Endothelial cell of umbilical vein (primary cell): Measurements from ENCODE around the gene RIT2. TPM values are rescaled to one million over a fixed set of nuclear protein-coding genes. Genes with fewer than 3 reads are reported as not detected.

Experiments used
- BruUV-seq: library from RNA; stranded (reverse); fragments of 400-500 nt; replicated peaks from 2 replicates; lab custom pipeline; 2021; lab: Mats Ljungman, UMichigan
- CTCF ChIA-PET: fragments of 300-600, 350-600 bp; sonication (Branson Sonifier 250); formaldehyde crosslinking; loops from one replicate; lab custom pipeline; 2021; ENCODE audit warnings: antibody characterized with exemption, inconsistent platforms; lab: Charles Lee
- POLR2A ChIA-PET: fragments of 300-600, 350-600 bp; sonication (Branson Sonifier 250); formaldehyde crosslinking; loops from one replicate; lab custom pipeline; 2021; ENCODE audit warnings: antibody characterized with exemption, inconsistent platforms; lab: Charles Lee
- DNase-seq: peaks from one replicate; pipeline ENCODE4 v3.0.0-alpha.2; 2011; ENCODE audit warnings: low read depth, low spot score
- FAIRE-seq: peaks from 2 replicates; lab custom pipeline; 2011; peaks lifted over from hg19 to GRCh38; lab: Jason Lieb, UNC
- H2AFZ ChIP-seq: 2 replicates; pipeline ENCODE4 v1.6.0; 2012; ENCODE audit warnings: low read depth, low read length, control low read depth, inconsistent platforms
- H3K27ac ChIP-seq: 2 replicates; pipeline ENCODE4 v1.5.1; 2011; ENCODE audit warnings: low read depth, mild to moderate bottlenecking, control low read depth, low read length, moderate library complexity; ENCODE audit not compliant: insufficient read depth
- H3K27me3 ChIP-seq, 2 experiments: 2 replicates each; pipeline versions ENCODE4 v1.6.0 to v1.6.1; 2011; ENCODE audit warnings: low read length in 2 of 2, mixed read lengths in 1 of 2; ENCODE audit not compliant: control insufficient read depth in 2 of 2, insufficient read depth in 2 of 2
- H3K36me3 ChIP-seq, 2 experiments: 2 replicates in 1 of 2; 3 replicates in 1 of 2; pipeline ENCODE4 v1.5.1; 2011; ENCODE audit warnings: low read length in 2 of 2, mild to moderate bottlenecking in 1 of 2, moderate library complexity in 1 of 2; ENCODE audit not compliant: control insufficient read depth in 2 of 2, insufficient read depth in 2 of 2; ENCODE audit errors: extremely low read depth in 1 of 2
- H3K4me1 ChIP-seq: 3 replicates; pipeline ENCODE4 v1.5.1; 2011; ENCODE audit warnings: mild to moderate bottlenecking, low read length; ENCODE audit not compliant: control insufficient read depth, insufficient read depth; ENCODE audit errors: extremely low read depth
- H3K4me2 ChIP-seq: 2 replicates; pipeline ENCODE4 v1.6.1; 2011; ENCODE audit warnings: low read length, control low read depth, mixed read lengths; ENCODE audit not compliant: insufficient read depth
- H3K4me3 ChIP-seq, 3 experiments: fragments of 200-600 bp in 1 of 3; sonication (generic), shearing (Covaris generic) in 1 of 3; replicated peaks in 1 of 3; 2 replicates each; pipeline ENCODE4 v1.5.1; 2011 to 2016; ENCODE audit warnings: control low read depth in 3 of 3, low read length in 3 of 3, mild to moderate bottlenecking in 2 of 3, inconsistent platforms in 1 of 3, low read depth in 1 of 3, moderate library complexity in 1 of 3; ENCODE audit not compliant: insufficient read depth in 1 of 3
- H3K79me2 ChIP-seq: 2 replicates; pipeline ENCODE4 v1.6.0; 2012; ENCODE audit warnings: low read length, inconsistent platforms; ENCODE audit not compliant: control insufficient read depth, insufficient read depth
- H3K9ac ChIP-seq: replicated peaks from 2 replicates; pipeline ENCODE3; 2011; ENCODE audit warnings: low read length, control low read depth; ENCODE audit not compliant: insufficient read depth; ENCODE audit errors: extremely low read depth
- H3K9me1 ChIP-seq: replicated peaks from 3 replicates; pipeline ENCODE4 v1.6.0; 2011; ENCODE audit warnings: mild to moderate bottlenecking, low read length; ENCODE audit not compliant: control insufficient read depth, insufficient read depth; ENCODE audit errors: extremely low read depth
- H3K9me3 ChIP-seq: replicated peaks from 2 replicates; pipeline ENCODE4 v1.5.1; 2012; ENCODE audit warnings: low read length, inconsistent platforms; ENCODE audit not compliant: control insufficient read depth, insufficient read depth
- H4K20me1 ChIP-seq: replicated peaks from 2 replicates; pipeline ENCODE3; 2011; ENCODE audit warnings: mild to moderate bottlenecking, low read length; ENCODE audit not compliant: control insufficient read depth, insufficient read depth; ENCODE audit errors: extremely low read depth
- CTCF ChIP-seq, 2 donors: IDR thresholded peaks; 1 replicate in 1 of 2; 2 replicates in 1 of 2; pipeline ENCODE4 v1.5.1; 2011; ENCODE audit warnings: low read length in 2 of 2, mild to moderate bottlenecking in 2 of 2, moderate library complexity in 2 of 2, control low read depth in 1 of 2, inconsistent platforms in 1 of 2, low read depth in 1 of 2; ENCODE audit not compliant: insufficient read depth in 1 of 2; ENCODE audit errors: extremely low read depth in 1 of 2
- EZH2 ChIP-seq: IDR thresholded peaks from 2 replicates; pipeline ENCODE4 v1.6.1; 2012; ENCODE audit warnings: borderline replicate concordance, low read depth, mild to moderate bottlenecking, moderate library complexity, low read length, inconsistent platforms; ENCODE audit not compliant: severe bottlenecking
- FOS ChIP-seq: IDR thresholded peaks from 2 replicates; pipeline ENCODE4 v1.6.1; 2011; ENCODE audit warnings: mild to moderate bottlenecking, low read length, moderate library complexity, borderline replicate concordance; ENCODE audit not compliant: insufficient read depth
- GATA2 ChIP-seq: IDR thresholded peaks from 2 replicates; pipeline ENCODE4 v1.7.0; 2011; ENCODE audit warnings: low read depth, mild to moderate bottlenecking, moderate library complexity, mixed read lengths, low read length; ENCODE audit not compliant: insufficient read length, insufficient read depth
- JUN ChIP-seq: IDR thresholded peaks from 2 replicates; pipeline ENCODE4 v1.6.1; 2011; ENCODE audit warnings: borderline replicate concordance, low read depth; ENCODE audit not compliant: insufficient read length, insufficient read depth
- MAX ChIP-seq: IDR thresholded peaks from 2 replicates; pipeline ENCODE4 v1.6.1; 2011; ENCODE audit not compliant: insufficient read depth, insufficient read length
- MYC ChIP-seq: IDR thresholded peaks from one replicate; pipeline ENCODE4 v1.6.1; 2011; ENCODE audit warnings: mild to moderate bottlenecking, low read depth, low read length
- POLR2A ChIP-seq: IDR thresholded peaks from 2 replicates; pipeline ENCODE4 v1.6.1; 2012; ENCODE audit warnings: low read depth, mild to moderate bottlenecking, control low read depth, low read length
- POLR2AphosphoS5 ChIP-seq: IDR thresholded peaks from 2 replicates; pipeline ENCODE4 v1.6.1; 2012; ENCODE audit warnings: low read depth, mild to moderate bottlenecking, control low read depth, low read length, moderate library complexity; ENCODE audit not compliant: insufficient read depth
- dilution Hi-C: fragments of 300-500 bp; cut with MboI; formaldehyde crosslinking; loops from one replicate; pipeline ENCODE4 v1.15.0; 2019; ENCODE audit warnings: low sequenced_read_pairs; ENCODE audit not compliant: extremely low pct_ligation_motif_present
- intact Hi-C: fragments of 100-400 bp; cut with micrococcal nuclease; formaldehyde crosslinking; loops from one replicate; pipeline ENCODE4 v1.10.0; 2022
- polyA plus RNA-seq, 4 experiments: library from polyadenylated mRNA; depleted of rRNA in 3 of 4; stranded (reverse) in 3 of 4; unstranded in 1 of 4; fragments of >200 nt; gene quantifications; 2 replicates each; pipeline versions ENCODE4 v1.2.1 to v1.2.3, GENCODE V29; 2011 to 2012; ENCODE audit warnings: missing spikeins in 1 of 4
- total RNA-seq: library from RNA; stranded (reverse); gene quantifications from 2 replicates; pipeline ENCODE4 v1.2.3, GENCODE V29; 2021

The RIT2 gene
- total and polyA plus RNA-seq, 2 donors (not counting 3 experiments of a cell fraction or from before 2014, with no cell fraction given), result not detected

DNA sequence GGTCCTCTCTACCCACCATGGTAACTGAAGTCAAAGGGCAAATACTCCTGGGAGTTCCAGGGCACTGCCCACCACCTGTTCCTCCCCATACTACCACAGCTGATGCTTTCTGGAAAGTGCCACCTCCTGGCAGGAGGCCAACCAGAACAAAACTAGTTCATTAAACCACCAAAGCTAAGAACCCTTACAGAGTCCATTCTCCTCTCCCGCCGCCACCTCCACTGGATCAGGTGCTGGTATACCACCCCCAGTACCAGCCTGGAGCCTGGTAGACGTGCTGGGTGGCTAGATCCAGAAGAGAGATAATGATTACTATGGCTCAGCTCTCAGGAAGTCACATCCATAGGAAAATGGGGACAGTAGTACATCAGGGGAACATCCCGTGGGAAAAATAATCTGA lies 300.9 kb downstream of the RIT2 start:
- CTCF ChIA-PET, result no interaction called here
- Histone ChIP-seq H3K9me3 (no peaks in the 10 kb centered on the region), H2AFZ (no peak overlapping the region), H3K4me3 (no peak overlapping the region), H4K20me1 (peaks cover 2% of the 10 kb centered on the region), H3K4me1 (no peaks in the 10 kb centered on the region), H3K27ac (no peak overlapping the region), H3K9me1 (no peaks in the 10 kb centered on the region), H3K79me2 (no peaks in the 10 kb centered on the region), H3K9ac (no peak overlapping the region), H3K36me3 (no peaks in the 10 kb centered on the region), H3K27me3 (no peaks in the 10 kb centered on the region), H3K4me2 (no peak overlapping the region)
- FAIRE-seq (no peak), DNase-seq (no peak)
- no TSS peak for BruUV-seq
- no peak for TF ChIP-seq EZH2
- TF ChIP-seq POLR2AphosphoS5, result no peak
- no peak for TF ChIP-seq JUN
- TF ChIP-seq MYC, result no peak
- no peak for TF ChIP-seq FOS
- TF ChIP-seq GATA2, result no peak
- no peak for TF ChIP-seq CTCF (IDR thresholded peaks at IDR 0.05; ENCODE audit: extremely low read depth in 1 of 2, insufficient read depth in 1 of 2, low read depth in 1 of 2, low read length in 2 of 2)
- TF ChIP-seq MAX, result no peak
- no peak for TF ChIP-seq POLR2A
- dilution Hi-C loops (no loop called here), intact Hi-C loops (no loop called here)
- POLR2A ChIA-PET, result no interaction called here
